H1 (cell line): ENCODE results near the gene RAB3C. TPM values are rescaled to one million over a fixed set of nuclear protein-coding genes. Genes with fewer than 3 reads are reported as not detected.

Source experiments
- CHD7 ChIP-seq: fragments of 300-600 bp; sonication (generic); IDR thresholded peaks from 2 replicates; pipeline ENCODE4 v1.7.1; 2012; ENCODE audit warnings: low read length, moderate library complexity, mild to moderate bottlenecking, inconsistent platforms; ENCODE audit not compliant: insufficient replicate concordance
- GABPA ChIP-seq: IDR thresholded peaks from 2 replicates; pipeline ENCODE4 v1.6.1; 2011; ENCODE audit warnings: mild to moderate bottlenecking, low read length, moderate library complexity, borderline replicate concordance; ENCODE audit not compliant: insufficient read depth
- KDM5A ChIP-seq: fragments of 200-600 bp; IDR thresholded peaks from 2 replicates; pipeline ENCODE4 v1.7.1; 2012; ENCODE audit warnings: mild to moderate bottlenecking, low read length, inconsistent platforms, mixed read lengths
- SIN3A ChIP-seq, 2 experiments: IDR thresholded peaks in 1 of 2; conservative IDR thresholded peaks in 1 of 2; 2 replicates each; pipeline ENCODE4 v1.6.1; 2011 to 2012; ENCODE audit warnings: low read length in 2 of 2, improper control_type of control experiment in 1 of 2, low read depth in 1 of 2, mild to moderate bottlenecking in 1 of 2
- SP2 ChIP-seq: IDR thresholded peaks from 2 replicates; pipeline ENCODE4 v1.6.1; 2012; ENCODE audit warnings: mild to moderate bottlenecking, low read length, inconsistent platforms
- TAF1 ChIP-seq: IDR thresholded peaks from 2 replicates; pipeline ENCODE4 v1.6.1; 2011; ENCODE audit warnings: mild to moderate bottlenecking, low read depth, low read length
- TBP ChIP-seq: IDR thresholded peaks from 2 replicates; pipeline ENCODE4 v1.6.1; 2011; ENCODE audit warnings: low read depth, low read length, improper control_type of control experiment
- TCF12 ChIP-seq: IDR thresholded peaks from 2 replicates; pipeline ENCODE4 v1.6.1; 2011; ENCODE audit warnings: low read depth, mild to moderate bottlenecking, low read length
- polyA plus RNA-seq, 7 experiments: library from polyadenylated mRNA; depleted of rRNA in 3 of 7; stranded (reverse) in 5 of 7; unstranded in 2 of 7; fragments of >200 nt in 5 of 7; fragments of 200-250 nt in 2 of 7; gene quantifications; 1 replicate in 5 of 7; 2 replicates in 1 of 7; 4 replicates in 1 of 7; pipeline versions ENCODE4 v1.2.1 to v1.2.3, GENCODE V29; 2011 to 2013; ENCODE audit warnings: missing spikeins in 2 of 7, mixed read lengths in 2 of 7
- total RNA-seq: library from RNA; stranded (reverse); fragmentation: NEBNext Ultra II Directional; extraction: Animal tissue kit (Norgen Biotek cat#: 25700); gene quantifications from 2 replicates; pipeline ENCODE4 v1.2.1, GENCODE V29; 2021
- TF ChIP-seq, protein P1 (sequence below): IDR thresholded peaks from 2 replicates; pipeline ENCODE4 v1.6.1; 2011; ENCODE audit warnings: low read length, improper control_type of control experiment

The RAB3C gene
- total and polyA plus RNA-seq, 2 of the 8 experiments (the other 6 are each of a cell fraction or from before 2014, with no cell fraction given): 14.7 to 18.3 TPM

- TF ChIP-seq CHD7: no peak
- TF ChIP-seq TAF1: no peak
- TF ChIP-seq, protein P1, sequence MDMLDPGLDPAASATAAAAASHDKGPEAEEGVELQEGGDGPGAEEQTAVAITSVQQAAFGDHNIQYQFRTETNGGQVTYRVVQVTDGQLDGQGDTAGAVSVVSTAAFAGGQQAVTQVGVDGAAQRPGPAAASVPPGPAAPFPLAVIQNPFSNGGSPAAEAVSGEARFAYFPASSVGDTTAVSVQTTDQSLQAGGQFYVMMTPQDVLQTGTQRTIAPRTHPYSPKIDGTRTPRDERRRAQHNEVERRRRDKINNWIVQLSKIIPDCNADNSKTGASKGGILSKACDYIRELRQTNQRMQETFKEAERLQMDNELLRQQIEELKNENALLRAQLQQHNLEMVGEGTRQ: no peak
- TF ChIP-seq GABPA: no peak
- no peak for TF ChIP-seq SIN3A (conservative IDR thresholded peaks at IDR 0.05 in 1 of 2, IDR thresholded peaks at IDR 0.05 in 1 of 2; ENCODE audit: low read depth in 1 of 2, low read length in 2 of 2)
- no peak for TF ChIP-seq TBP
- TF ChIP-seq SP2: no peak
- no peak for TF ChIP-seq KDM5A
- no peak for TF ChIP-seq TCF12
These were observed 269.7 kb downstream of the RAB3C start (continued) for GRCh38 chr5:58852566-58852965.
